Psoas muscle (tissue), 8 donors: Measurements from ENCODE around the gene CDKN2A. TPM values are rescaled to one million over a fixed set of nuclear protein-coding genes. Genes with fewer than 3 reads are reported as not detected.

ENCODE experiments used
- ATAC-seq, 4 donors: fragments of 200-7000 bp; cut with Tn5 transposase; one replicate each; pipeline ENCODE4 v1.9.1; 2020; ENCODE audit warnings: moderate library complexity in 3 of 4, mild to moderate bottlenecking in 2 of 4
- DNase-seq, 2 donors: peaks; one replicate each; pipeline ENCODE4 v3.0.0-alpha.2; 2020
- H3K27ac ChIP-seq: fragments of 200-600 bp; one replicate; pipeline ENCODE4 v1.8.0; 2022
- H3K27me3 ChIP-seq, 3 donors: fragments of 200-600 bp in 1 of 3; one replicate each; pipeline versions ENCODE4 v1.6.1 to v1.8.0; 2013 to 2022; ENCODE audit warnings: low read length in 2 of 3, mild to moderate bottlenecking in 2 of 3, moderate library complexity in 1 of 3; ENCODE audit not compliant: insufficient read depth in 3 of 3
- H3K36me3 ChIP-seq, 2 donors: fragments of 200-600 bp in 1 of 2; one replicate each; pipeline versions ENCODE4 v1.6.1 to v1.8.0; 2013 to 2022; ENCODE audit warnings: low read depth in 1 of 2, mild to moderate bottlenecking in 1 of 2, moderate library complexity in 1 of 2; ENCODE audit not compliant: insufficient read depth in 1 of 2
- H3K4me1 ChIP-seq: fragments of 200-600 bp; one replicate; pipeline ENCODE4 v1.8.0; 2022
- H3K4me3 ChIP-seq: fragments of 200-600 bp; one replicate; pipeline ENCODE4 v1.8.0; 2022; ENCODE audit warnings: mild to moderate bottlenecking
- H3K9me3 ChIP-seq: fragments of 200-600 bp; one replicate; pipeline ENCODE4 v1.8.0; 2022
- CTCF ChIP-seq: fragments of 200-600 bp; IDR thresholded peaks from one replicate; pipeline ENCODE4 v1.8.0; 2022; ENCODE audit warnings: antibody characterized with exemption
- WGBS, 3 donors: extraction: QIAGEN DNeasy Blood & Tissue Kit; methylation state at CpG; one replicate each; pipeline versions ENCODE4 v1.1.6 to v1.1.7; 2013; 5-methylcytosine and 5-hydroxymethylcytosine counted together
- intact Hi-C, 2 donors: fragments of 100-400 bp; cut with DNase I; formaldehyde crosslinking; loops; one replicate each; pipeline versions ENCODE4 v1.11.0 to v1.14.2; 2022
- polyA plus RNA-seq, 3 donors: library from polyadenylated mRNA; stranded (reverse); fragments of 200-250 nt; gene quantifications; one replicate each; pipeline ENCODE4 v1.2.3, GENCODE V29; 2013
- total RNA-seq, 4 donors: library from RNA; stranded (reverse); fragmentation: NEBNext Ultra II Directional in 2 of 4; extraction: Animal tissue kit (Norgen Biotek cat#: 25700) in 2 of 4; gene quantifications; one replicate each; pipeline versions ENCODE4 v1.2.1 to v1.2.4, GENCODE V29; 2021 to 2023
- donor health status: healthy with polysubstance abuse.
- donor health status: DM: no; HTN: no; CAD: no; lungs with moderate emphysema.
- donor health status: Bipolar disorder and iron deficiency.
- donor health status: healthy.
- donor health status: DM: yes; HTN: yes; CAD: no.
- donor health status: DM: no; HTN: no; CAD: no.
- donor health status: DM: no; HTN: no; CAD: no.
- donor health status: DM: yes; HTN: yes; CAD: no.

The CDKN2A gene
- total and polyA plus RNA-seq, 7 donors, result 0.04 to 0.66 (median 0.32) TPM; not detected in 4

GRCh38 chr9:22005021-22005701 lies 11.0 kb upstream of the CDKN2A start:
- peaks cover 0 to 6% (median 2%) of the 10 kb centered on the region in 3 donors for H3K27me3 ChIP-seq
- H3K36me3 ChIP-seq, result no peaks in the 10 kb centered on the region
- intact Hi-C loops, result loop anchor here in 1 of 2 donors (5.0 kb wide), 1 partner anchor 193 kb away; no protein-coding TSS in a partner anchor
- H3K9me3 ChIP-seq, result no peaks in the 10 kb centered on the region
- 43 to 61% (median 57%) methylated on average over 25 of the region's 25 CpGs for WGBS, 3 donors
- peaks cover 17% of the 10 kb centered on the region for H3K4me1 ChIP-seq
- H3K4me3 ChIP-seq, result no peak overlapping the region
- no peak for ATAC-seq
- no peak for TF ChIP-seq CTCF
- no peak for DNase-seq
- H3K27ac ChIP-seq, result no peak overlapping the region

GRCh38 chr9:22002038-22002437 lies 7.8 kb upstream of the CDKN2A start:
- no peak for TF ChIP-seq CTCF
- intact Hi-C loops, result no loop called here
- Histone ChIP-seq H3K4me3 (no peak overlapping the region), H3K27me3 (peaks cover 0 to 6% (median 2%) of the 10 kb centered on the region in 3 donors), H3K27ac (no peak overlapping the region), H3K36me3 (no peaks in the 10 kb centered on the region), H3K9me3 (no peaks in the 10 kb centered on the region), H3K4me1 (peaks cover 5% of the 10 kb centered on the region)
- WGBS, 3 donors, result 46 to 72% (median 69%) methylated on average over 1 of the region's 1 CpG
- ATAC-seq (no peak), DNase-seq (no peak)

- H3K27ac ChIP-seq, result no peak overlapping the region
- H3K9me3 ChIP-seq, result no peaks in the 10 kb centered on the region
- H3K36me3 ChIP-seq, result no peaks in the 10 kb centered on the region
- intact Hi-C loops, result loop anchor here in 1 of 2 donors (10.0 kb wide), 2 partner anchors 63 to 117 kb away; no protein-coding TSS in a partner anchor
- DNase-seq, result no peak
- H3K27me3 ChIP-seq, result peaks cover 0 to 7% (median 6%) of the 10 kb centered on the region in 3 donors
- H3K4me1 ChIP-seq, result peaks cover 5% of the 10 kb centered on the region
- no peak for ATAC-seq
- no peak for TF ChIP-seq CTCF
- WGBS, 3 donors, result 87 to 98% (median 94%) methylated on average over 2 of the region's 2 CpGs
- H3K4me3 ChIP-seq, result no peak overlapping the region
Measured at GRCh38 chr9:21998026-21998425, 3.8 kb upstream of the CDKN2A start.

- H3K27me3 ChIP-seq, result peaks cover under 1 to 7% (median 6%) of the 10 kb centered on the region in 3 donors
Measured at GRCh38 chr9:21997480-21997879, 3.3 kb upstream of the CDKN2A start.

More at GRCh38 chr9:21997480-21997879, 3.3 kb upstream of the CDKN2A start:
- Histone ChIP-seq H3K4me1 (peaks cover 5% of the 10 kb centered on the region), H3K36me3 (no peaks in the 10 kb centered on the region), H3K27ac (no peak overlapping the region), H3K4me3 (no peak overlapping the region), H3K9me3 (no peaks in the 10 kb centered on the region)
- WGBS, 3 donors, result 79 to 88% (median 80%) methylated on average over 1 of the region's 1 CpG
- intact Hi-C loops, result loop anchor here in 1 of 2 donors (10.0 kb wide), 2 partner anchors 63 to 117 kb away; no protein-coding TSS in a partner anchor
- DNase-seq, result no peak
- ATAC-seq, result no peak
- TF ChIP-seq CTCF, result no peak
